GM21367 (cell line): ENCODE results near the gene CD6.

Experiments
- ATAC-seq: cut with Tn5 transposase; IDR thresholded peaks from one replicate; pipeline ENCODE4 v1.9.1; 2021; ENCODE audit not compliant: unreplicated experiment

Gene CD6, protein sequence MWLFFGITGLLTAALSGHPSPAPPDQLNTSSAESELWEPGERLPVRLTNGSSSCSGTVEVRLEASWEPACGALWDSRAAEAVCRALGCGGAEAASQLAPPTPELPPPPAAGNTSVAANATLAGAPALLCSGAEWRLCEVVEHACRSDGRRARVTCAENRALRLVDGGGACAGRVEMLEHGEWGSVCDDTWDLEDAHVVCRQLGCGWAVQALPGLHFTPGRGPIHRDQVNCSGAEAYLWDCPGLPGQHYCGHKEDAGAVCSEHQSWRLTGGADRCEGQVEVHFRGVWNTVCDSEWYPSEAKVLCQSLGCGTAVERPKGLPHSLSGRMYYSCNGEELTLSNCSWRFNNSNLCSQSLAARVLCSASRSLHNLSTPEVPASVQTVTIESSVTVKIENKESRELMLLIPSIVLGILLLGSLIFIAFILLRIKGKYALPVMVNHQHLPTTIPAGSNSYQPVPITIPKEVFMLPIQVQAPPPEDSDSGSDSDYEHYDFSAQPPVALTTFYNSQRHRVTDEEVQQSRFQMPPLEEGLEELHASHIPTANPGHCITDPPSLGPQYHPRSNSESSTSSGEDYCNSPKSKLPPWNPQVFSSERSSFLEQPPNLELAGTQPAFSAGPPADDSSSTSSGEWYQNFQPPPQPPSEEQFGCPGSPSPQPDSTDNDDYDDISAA

DNA sequence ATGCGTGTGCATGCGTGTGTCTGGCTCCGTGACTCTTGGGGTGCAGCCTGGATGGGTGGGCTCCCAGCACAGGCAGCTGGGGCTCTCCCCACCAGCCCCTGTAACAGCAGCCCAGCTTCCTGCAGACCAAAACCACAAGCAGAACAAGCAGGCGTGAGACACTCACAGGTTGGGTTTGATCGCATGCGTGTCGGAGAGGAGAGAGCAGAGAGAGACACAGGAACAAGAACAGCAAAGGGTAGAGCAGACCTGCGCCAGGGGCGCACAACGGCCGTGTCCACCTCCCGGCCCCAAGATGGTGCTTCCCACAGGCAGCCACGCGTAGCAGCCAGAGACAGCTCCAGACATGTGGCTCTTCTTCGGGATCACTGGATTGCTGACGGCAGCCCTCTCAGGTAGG is at the start of gene CD6:
Gene CD6, plus strand, starts transcription at position 161 of the 400 bp plus-strand sequence. Its CDS starts 186 bp downstream, at position 347.
- ATAC-seq, result no peak

DNA sequence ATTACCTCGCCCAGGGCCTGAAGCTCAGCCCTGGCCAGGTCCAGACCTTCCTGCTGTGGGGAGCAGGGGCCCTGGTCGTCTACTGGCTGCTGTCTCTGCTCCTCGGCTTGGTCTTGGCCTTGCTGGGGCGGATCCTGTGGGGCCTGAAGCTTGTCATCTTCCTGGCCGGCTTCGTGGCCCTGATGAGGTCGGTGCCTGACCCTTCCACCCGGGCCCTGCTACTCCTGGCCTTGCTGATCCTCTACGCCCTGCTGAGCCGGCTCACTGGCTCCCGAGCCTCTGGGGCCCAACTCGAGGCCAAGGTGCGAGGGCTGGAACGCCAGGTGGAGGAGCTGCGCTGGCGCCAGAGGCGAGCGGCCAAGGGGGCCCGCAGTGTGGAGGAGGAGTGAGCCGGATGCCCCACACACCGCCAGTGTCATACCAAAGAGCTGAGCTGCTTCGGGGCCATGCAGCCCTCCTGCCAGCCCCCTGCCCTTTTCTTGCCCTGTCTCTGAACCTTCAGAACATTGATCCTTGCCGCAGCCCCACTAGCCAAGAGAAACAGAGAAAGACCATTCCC is 49.6 kb upstream of the CD6 start:
- ATAC-seq, result no peak

DNA sequence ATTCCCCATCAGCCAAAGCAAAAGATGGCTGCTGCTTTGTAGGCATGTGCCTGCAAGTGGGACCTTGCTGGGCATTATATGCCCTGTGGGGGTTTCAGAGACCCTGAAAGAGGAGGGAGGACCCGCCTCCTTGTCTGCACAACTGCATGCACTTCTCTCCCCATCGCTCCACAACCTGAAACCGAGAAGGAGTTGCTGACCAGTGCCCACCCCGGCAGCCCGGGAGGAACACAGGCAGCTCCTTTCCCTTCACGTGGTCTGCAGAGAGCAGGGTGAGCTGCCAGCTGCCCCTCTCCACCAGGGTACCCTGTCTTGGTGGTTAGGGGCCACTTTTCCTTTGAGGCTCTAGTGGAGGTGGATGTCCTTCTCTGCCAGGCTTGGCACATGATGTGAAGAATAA is 48.6 kb upstream of the CD6 start:
- ATAC-seq, result no peak

DNA sequence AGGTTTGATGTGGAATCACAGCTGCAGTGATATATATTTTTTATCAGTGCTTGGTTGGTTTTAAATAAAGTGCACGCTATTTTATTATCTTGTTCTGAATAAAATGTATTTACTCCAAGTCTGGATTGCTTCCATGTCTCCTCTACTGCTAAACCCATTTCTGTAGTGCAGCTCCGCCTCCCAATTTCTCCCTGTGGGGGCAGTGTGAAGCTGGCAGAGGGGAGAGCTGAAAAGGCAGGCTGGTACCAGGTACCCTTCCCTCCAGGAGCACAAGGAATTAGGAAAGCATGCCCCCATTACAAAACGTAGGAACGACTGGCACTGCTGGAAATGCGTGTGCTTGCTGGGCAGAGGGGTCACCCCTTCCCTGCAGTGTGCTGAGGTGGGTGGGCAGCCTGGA is 48.2 kb upstream of the CD6 start:
- no peak for ATAC-seq

DNA sequence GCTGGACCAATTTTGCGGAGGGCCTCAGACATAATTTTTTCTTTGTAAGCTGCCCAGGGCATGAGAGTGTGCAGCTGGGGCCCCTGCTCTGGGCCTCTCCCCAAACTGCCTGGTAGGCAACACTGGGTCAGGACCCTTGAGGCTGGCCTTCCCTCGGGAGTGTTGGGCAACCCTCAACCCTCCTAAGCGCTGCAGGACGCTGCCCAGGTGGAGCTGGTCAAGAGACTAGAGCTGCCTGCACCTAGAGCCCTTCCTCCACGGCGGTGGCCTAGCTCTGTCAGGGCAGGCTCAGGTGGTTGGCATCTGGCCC is 47.7 kb upstream of the CD6 start:
- no peak for ATAC-seq

DNA sequence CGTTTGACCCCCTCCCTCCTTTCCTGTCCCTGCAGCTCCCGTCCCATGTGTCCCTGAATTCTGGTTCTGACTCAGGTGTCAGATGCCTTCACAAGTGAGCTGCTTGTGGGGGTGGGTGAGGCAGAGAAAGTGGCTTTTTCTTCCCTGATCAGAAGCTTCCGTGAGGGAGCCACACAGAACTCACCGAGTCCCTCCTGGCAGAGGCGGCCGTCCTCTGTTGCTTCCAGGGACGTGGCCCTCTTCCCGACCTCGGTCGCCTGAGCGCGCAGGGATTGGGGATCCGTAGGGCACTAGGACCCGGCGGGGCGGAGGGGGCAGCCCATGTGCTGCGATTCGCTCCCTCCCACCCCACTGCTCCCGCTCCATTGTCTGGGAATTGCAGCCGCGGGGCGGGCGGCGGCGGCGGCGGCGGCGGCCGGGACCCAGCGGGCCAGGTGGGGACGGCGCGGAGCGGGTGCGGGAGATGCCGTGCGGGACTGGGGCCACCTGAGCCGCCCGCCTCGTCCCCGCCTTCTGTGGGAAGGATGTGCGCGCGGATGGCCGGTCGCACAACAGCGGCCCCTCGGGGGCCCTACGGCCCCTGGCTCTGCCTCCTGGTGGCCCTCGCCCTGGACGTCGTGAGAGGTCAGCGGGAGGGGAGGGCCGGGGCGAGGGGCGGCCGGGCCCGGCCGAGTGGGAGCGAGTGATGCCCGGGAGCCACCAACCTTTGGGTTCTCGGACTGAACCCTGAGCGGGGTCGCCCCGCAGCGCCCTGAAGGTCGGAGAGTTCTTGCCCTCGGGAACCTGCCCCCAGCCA is 47.2 kb upstream of the CD6 start, which contains the start of gene TMEM132A:
Gene TMEM132A, plus strand, starts transcription at position 351 of the 796 bp plus-strand sequence. Its CDS starts 174 bp downstream, at position 525.
- ATAC-seq, result no peak

DNA sequence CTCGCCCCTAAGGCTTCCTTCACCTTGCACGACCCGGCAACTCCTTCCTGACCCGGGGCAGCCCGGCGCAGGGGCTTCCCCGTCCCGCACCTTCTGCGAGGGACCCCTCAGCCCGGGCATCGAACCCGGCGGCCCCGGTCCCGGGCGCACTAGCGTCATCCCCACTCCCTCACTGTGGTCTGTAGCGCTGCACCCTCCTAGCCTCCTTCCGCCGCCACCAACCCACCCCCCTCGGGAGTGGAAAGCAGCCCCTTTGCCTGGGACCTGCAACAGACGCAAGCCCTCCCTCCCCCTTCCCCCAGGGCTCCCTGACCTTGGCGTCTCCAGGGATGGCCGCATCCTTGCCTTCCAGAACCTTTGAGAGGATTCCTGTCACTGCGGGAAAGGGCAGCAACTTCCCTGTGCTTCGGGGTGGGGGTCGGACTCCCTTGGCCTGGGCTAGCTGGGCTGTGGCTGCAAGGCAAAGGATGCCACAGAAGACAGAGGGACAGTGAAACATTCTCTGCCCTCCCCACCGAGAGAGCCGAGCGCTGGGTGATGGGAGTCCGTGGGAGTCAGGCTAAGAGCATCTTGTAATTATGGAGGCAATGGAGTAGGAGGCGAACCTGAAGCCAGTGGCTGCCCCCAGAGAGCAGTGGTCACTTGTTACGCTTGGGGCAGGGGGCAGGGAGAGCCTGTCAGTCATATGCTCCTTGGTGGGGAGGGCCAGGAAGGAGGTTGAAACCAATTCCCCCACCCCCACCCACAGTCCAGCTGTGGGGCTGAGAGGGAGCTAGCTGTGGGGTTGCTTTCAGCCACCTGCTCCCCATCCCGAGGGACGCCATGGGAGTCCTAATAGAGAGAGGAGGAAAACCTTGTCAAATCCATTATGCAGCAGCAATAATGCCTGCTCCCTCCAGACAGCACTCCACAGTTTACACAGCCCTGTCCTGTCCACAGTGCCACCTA is 46.3 kb upstream of the CD6 start:
- ATAC-seq, result no peak

DNA sequence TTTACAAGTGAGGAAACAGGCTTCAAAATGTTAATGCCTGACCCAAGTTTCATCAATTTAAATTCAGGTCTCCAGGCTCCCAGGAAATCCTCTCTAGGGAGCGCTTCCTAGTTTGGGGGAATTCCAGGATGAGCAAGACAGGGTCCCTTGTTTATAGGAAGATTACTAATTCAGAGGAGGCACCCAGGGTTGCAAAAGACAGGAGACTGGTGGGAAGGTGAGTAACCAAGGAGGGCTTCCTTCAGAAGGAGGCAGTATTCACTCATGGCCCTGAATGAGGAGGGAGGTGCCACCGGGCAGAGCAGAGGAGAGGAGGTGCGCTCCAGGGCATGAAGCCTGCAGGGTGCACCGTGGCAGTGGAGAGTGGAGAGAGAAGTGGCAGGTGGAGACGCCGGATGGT is 45.6 kb upstream of the CD6 start:
- no peak for ATAC-seq

DNA sequence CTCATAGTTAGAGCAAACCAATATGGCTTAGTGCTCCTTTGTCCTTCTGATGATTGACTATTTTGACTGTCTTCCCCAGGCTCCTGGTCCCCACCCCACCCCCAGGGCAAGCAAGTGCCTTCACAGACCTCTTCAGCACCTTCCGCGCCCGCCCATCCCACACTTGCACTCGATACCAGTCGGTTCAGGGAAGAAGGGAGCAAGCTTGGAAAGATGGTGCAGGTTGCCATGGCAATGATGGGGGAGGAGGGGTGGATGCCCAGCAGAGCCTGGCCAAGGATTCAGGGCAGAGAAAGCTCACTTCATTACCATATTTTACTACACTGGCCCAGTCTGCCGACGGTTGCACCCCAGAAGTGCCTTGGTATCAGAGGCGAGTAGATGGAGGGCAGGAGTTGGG is 45.0 kb upstream of the CD6 start:
- ATAC-seq, result no peak

DNA sequence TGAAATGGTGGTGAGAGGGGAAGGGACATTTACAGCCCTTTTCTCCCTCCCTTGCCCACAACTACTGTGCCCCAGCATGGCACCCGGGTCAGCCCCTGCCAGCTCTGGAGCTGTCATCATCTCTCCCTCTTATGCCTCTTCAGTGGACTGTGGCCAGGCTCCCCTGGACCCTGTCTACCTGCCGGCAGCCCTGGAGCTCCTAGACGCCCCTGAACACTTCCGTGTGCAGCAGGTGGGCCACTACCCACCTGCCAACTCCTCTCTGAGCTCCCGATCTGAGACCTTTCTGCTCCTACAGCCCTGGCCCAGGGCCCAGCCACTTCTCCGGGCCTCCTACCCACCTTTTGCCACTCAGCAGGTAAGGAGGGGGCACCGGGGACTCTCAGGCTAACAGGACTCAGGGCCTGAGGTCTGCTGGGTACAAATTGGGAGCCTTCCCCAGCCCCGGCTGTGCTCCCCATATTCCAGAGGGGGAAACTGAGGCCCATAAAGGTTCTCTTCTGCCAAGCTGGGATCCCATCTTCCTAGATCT is 44.4 kb upstream of the CD6 start:
- no peak for ATAC-seq

DNA sequence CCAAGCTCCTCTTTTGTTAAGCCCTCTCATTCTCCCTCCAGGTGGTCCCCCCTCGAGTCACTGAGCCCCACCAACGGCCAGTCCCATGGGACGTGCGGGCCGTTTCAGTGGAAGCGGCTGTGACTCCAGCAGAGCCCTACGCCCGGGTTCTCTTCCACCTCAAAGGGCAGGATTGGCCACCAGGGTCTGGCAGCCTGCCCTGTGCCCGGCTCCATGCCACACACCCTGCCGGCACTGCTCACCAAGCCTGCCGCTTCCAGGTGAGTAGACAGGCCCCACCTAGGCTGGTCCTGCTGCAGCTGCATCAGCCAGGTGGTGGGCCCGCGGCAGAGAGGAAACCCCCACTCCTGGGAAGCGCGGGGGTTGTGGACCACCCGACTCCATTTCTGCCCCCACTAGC is 43.9 kb upstream of the CD6 start:
- ATAC-seq, result no peak

DNA sequence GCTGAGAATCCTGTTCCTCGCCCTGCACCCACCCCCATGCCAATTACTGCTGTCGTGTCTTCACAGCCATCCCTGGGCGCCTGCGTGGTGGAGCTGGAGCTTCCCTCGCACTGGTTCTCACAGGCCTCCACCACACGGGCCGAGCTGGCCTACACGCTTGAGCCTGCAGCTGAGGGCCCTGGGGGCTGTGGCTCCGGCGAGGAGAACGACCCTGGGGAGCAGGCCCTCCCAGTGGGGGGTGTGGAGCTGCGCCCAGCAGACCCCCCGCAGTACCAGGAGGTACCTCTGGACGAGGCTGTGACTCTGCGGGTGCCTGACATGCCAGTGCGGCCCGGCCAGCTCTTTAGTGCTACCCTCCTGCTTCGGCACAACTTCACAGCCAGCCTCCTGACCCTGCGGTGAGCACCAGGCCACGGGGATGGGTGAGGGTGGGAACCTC is 42.9 kb upstream of the CD6 start:
- ATAC-seq, result no peak

DNA sequence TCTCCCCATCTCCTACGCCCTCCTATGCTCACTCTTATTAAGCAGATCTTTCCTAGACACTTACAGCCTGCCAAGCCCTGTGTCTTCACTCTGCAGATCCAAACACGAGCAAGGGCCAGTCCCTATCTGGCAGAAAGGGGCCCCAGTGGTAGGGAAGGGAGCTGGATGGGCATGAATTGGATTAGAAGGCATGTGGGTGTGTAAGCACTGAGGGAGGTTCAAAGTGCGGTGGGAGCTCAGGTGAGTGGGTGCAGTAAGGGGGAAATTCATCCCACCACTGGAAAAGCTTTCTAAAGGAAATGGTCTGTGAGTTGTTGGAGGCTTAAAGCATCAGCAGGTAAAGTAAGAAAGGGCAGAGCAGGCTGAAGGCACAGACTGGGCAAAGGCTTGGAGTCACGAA is 41.7 kb upstream of the CD6 start:
- no peak for ATAC-seq

DNA sequence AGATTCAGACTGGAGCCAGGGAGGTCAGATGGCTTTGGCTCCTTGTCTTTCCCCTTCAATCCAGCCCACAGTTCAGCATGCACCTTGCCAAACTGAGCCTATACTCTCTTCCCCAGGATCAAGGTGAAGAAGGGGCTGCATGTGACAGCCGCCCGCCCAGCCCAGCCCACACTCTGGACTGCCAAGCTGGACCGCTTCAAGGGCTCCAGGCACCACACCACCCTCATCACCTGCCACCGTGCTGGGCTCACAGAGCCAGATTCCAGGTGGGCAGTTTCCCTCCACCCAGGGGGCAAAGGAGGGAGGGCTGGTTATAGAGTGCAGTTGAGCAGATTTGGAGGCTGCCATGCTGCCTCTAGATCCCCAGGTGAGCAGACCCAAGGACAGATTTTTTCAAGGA is 41.1 kb upstream of the CD6 start:
- ATAC-seq, result no peak

DNA sequence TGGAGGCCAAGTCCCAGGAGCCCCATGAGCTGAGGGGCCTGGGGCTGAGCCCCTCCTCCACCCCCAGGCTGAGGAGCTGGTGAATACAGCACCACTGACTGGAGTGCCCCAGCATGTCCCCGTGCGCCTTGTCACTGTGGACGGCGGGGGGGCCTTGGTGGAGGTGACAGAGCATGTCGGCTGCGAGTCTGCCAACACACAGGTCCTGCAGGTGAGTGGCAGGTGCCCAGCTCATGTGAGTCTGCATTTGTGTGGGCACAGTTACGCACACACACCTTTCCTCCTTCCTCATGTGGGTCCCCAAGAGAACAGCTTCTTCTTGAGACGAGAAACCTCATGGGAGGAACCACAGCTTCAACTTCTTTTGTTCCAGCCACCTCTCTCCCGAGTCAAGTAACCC is 39.6 kb upstream of the CD6 start:
- ATAC-seq, result no peak

DNA sequence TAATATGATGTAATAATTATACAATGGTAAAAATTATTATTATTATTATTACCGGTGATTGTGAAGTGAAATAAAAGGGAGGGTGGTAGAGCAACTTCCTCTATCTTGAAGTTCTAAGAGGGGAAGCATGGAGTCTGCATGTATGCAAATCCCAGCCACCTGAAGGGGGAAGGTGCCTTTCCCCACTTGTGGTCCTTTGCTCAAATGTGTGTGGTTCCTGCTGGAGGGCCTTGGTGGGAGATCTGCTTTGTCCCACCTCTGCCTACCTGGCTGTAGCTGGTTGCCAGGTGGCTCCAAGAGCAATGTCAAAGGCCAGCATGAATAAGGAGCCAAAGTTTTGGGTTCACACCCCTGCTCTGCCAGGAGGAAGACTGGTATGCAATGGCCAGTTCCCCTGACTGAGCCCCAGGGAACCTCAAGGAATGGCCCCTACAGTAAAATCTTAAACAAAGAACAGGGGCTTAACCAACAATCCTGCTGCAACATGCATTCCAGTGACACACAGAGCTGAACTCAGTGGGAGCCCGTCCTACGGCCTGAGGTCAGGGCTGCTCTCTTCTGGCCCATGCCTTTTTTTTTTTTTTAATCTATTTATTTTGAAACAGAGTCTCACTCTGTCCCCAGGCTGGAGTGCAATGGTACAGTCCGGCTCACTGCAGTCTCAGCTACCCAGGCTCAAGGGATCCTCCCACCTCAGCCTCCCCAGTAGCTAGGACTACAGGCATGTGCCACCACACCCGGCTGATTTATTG is 38.7 kb upstream of the CD6 start:
- no peak for ATAC-seq

DNA sequence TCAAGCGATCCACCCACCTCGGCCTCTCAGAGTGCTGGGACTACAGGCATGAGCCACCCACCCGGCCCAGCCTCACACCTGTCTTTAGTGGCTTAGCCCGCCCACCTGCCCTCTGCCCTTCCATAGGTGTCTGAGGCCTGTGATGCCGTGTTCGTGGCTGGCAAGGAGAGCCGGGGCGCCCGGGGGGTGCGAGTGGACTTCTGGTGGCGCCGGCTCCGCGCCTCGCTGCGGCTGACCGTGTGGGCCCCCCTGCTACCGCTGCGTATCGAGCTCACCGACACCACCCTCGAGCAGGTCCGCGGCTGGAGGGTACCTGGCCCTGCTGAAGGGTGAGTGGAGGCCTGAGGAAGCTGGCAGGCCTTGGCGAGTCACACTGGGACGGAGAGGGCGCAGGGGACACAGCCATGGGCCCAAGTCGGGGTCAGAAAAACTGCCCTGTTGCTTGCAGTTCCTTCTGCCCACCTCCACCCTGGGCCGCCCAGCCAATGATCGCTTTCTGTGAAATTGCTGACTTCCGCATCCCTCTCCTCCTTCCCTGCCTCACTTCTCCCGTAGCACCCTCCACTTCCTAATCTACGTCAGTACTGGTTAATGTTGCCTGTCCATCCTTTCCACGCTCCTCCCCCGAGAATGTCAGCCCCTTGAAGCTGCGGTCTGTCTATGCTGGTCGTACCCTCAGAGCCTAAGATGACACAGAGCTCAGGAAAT is 37.9 kb upstream of the CD6 start:
- no peak for ATAC-seq

DNA sequence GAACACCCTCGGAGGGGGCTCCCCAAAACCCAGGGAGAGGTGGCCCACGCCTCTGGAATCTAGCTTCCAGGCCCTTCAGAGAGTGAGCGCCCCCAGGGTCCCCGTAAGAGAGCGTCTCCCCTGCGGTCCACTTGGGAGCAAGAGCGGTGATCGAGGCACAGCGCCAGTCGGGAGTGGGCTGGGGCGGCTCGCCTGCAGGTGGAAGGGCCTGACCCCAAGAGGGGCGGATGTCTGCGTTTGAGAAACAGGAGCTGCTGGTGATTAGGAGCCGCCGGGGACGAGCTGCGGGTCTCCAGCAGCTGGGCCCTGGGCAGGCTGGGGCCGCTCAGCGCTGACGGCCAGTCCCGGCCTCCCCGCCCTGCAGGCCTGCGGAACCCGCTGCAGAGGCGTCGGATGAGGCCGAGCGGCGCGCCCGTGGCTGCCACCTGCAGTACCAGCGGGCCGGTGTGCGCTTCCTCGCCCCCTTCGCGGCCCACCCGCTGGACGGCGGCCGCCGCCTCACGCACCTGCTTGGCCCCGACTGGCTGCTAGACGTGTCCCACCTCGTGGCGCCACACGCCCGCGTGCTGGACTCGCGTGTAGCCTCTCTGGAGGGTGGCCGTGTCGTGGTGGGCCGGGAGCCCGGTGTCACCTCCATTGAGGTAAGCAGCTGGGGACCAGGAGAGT is 37.2 kb upstream of the CD6 start:
- no peak for ATAC-seq
